Cerebellar cortex (tissue), 1 donor: ENCODE data around the gene ATP12A.
"Not testable (repeated sequence)": the region's sequence is repeated elsewhere in the genome, so short reads cannot be mapped to it uniquely, and the experiment has no call there.

Experiments
- DNase-seq: peaks from one replicate; pipeline ENCODE4 v3.0.0-alpha.2; 2015; ENCODE audit warnings: low spot score

Gene ATP12A

DNA sequence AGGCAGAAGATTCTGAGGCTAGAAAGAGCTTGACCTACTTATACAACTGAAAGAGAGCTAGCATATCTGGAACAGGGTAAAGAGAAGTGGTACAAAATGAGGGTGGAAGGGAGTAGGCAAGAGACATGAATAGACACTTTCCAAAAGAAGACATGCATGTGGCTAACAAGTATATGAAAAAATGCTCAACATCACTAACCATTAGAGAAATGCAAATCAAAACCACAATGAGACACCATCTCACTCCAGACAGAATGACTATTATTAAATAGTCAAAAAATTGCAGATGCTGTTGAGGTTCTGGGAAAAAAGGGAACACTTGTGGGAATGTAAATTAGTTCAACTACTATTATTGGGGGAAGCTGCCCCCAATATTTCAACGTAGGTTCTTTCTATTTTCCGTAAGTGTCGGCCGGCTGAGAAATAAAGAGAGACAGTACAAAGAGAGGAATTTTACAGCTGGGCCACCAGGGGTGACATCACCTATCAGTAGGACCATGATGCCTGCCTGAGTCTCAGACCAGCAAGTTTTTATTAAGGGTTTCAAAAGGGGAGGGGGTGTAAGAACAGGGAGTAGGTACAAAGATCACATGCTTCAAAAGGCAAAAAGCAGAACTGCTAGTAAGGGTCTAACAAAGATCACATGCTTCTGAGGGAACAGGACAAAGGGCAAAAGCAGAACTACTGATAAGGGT lies 50.8 kb downstream of the ATP12A start:
- not testable (repeated sequence) for DNase-seq

DNA sequence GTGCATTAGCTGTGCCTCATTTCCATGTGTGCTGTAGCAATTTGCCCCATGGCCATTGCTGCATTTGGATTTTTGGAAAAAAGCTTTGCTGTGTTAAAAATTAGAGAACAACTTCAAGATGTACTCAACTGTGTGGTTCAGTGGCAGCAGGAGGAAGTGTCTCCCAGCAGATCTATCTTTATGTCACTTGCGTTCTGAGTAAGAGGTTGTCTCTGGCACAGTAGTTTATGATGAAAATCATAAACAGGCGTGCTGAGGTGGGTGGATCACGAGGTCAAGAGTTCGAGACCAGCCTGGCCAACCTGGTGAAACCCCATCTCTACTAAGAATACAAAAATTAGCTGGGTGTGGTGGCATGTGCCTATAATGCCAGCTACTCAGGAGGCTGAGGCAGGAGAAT lies 54.7 kb downstream of the ATP12A start:
- no peak for DNase-seq

DNA sequence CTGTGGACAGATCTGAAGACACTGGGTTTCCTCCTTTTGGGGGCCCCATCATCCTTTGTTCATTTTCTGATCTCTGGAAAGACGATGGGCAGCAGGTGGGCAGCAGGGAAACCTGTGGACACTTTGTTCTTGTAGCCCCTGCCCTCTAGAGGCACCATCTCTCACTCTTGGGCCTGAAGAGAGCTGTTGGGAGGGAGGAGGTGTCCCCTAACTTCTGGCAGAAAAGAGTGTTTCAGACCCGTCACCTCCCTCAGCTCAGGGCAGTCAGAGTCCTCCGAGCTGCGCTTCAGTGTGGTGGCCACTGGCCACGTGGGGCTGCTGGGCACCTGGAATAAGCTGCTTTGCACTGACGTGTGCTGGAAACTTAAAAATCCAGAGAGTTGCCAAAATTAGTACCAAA lies 56.8 kb downstream of the ATP12A start:
- no peak for DNase-seq

DNA sequence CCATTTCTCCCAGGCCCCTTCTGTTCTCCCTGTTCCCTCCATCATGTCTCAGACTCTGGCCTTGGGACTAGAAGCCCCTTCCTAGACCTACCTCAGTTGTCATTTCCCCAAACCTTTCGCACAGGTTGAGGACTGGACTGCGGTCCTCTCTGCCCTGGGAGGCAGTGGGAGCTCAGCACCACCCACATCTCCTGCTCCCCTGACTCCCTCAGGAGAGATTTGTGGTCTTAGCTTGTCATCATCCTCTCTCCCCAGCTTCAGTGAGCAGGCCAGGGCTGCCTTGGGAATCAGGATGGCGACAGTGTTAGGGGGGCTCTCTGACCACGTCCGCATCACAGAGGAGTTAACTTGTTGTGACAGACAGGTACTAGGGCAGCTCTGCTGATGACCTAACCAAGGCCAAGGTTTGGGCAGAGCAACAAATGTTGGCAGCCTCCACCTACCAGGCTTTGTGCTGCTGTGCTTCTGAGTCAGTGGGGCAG lies 58.2 kb downstream of the ATP12A start:
- no peak for DNase-seq

DNA sequence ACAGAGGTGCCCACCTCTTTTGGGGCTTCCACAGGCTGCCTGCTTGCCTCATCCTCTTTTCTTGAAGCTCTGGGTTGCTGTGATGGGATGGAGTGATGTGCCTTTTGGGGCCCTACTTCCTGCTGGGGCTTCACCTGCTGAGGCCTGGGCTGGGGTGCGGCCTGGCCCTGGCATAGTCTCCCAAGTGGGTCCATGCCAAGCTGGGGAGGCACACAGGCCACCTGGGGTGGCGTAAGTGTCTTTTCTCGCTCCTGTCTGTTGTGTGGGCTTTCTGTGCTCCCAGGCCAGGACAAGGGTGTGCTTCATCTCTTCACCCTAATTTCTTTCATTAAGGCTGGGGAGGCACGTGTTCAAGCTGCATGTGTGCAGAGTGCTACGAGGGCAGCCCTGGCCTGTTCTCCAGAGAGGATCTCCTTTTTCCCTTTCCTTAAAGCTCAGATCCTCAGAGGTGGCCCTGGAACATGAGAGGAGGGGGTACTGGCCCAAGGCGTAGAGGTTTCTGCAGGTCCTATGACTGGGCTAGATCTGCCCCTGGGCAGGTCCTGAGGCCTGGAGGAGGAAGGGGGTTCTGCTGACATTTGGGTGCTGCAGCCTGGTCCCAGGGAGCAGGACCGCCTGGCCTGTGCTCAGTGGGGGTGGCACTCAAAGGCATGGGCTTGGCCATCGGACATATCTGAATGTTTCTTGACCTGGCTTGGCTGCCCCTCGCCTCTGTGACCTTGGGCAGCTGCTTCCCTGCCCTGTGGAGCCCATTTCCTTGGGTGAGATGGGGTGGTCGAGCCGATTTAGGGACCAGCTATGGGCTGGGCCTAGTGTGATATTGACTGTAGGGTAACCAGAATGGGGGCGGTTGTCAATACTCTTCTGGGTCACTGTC lies 60.0 kb downstream of the ATP12A start:
- no peak for DNase-seq

DNA sequence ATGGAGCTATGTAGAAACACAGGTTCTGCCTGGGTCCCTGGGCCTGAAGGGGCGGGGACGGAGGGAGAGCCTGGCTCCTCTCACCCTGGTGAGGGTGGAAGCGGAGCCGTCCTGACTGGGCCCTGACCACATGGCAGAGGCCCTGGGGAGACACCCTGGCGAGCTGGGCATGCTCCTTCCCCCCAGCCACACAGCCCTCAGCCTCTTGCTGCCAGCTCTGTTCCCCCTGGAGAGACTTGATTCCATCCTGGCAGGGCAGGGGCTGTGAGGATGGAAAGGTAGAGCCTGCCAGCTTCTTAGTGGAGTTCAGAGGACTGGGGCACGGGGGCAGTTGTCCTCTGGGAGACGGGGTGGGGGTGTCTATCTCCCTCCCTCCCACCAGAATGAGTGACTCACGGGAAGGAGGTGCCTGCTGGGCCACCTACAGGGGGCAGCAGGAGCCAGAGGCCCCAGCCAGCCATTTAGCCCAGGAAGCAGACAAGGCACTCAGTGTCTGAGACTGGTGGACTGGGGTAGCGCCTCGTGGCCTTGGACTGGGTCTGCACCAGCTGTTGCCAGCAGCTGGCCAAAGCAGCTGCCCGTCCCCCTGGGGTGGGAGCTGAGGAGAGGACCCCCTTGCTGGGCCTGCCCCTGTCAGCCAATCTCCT lies 60.9 kb downstream of the ATP12A start:
- DNase-seq, result no peak

DNA sequence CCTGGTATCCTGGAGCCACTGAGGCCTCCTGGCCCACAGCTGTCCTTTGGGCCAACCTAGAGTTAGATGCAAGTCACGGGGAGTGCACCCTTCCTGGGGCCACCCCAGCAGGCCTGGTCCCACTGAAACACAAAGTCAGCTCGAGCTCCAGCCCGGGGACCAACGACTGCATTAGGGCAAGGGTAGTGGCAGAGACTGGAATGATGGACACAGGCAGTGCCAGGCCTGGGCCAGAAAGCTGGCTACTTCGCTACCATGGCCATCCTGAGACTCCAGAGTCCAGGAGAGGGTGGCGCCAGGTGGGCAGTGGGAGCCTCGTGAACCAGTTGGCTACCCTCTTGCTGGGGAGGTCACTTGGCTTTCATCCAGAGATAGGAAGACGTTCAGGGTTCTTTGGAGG lies 61.6 kb downstream of the ATP12A start:
- DNase-seq, result no peak

DNA sequence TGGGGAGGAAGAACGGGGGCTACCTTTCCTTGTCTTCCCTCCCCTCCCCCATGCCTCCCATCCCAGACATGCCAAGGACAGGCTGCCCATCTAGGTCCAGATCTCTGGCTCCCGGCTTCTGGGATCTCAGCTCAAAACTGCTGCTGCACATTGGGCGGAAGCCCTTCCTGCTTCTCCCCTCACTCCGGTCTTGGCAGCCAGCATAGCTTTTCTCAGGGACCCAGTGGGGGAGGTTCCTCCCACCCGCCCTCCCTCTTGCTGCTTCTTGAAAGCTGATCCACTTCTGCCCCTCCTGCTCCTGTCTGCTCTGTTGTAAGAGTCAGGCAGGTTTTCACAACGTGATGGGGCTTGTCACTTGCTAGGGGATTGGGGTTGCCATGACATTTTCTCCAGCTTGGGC lies 62.1 kb downstream of the ATP12A start:
- no peak for DNase-seq

DNA sequence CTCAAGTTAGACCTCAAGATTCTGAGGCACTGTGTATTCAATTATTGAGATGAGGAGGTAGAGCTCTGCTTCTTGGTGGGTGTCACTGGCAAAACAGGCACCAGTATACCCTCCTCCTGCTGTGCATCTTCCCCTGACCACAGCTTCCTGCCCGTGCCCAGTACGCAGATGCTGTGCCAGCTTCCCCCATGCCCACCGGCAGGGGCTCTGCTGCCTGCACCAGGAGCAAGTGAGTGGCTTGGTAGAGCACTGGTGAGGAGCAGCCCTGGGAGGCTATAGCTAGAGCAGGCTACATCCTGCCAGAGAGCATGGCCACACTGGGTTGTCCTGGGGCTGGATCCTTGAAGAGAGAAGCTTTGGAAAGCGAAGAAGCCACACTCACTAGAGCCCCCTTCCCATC lies 62.8 kb downstream of the ATP12A start:
- DNase-seq, result no peak

DNA sequence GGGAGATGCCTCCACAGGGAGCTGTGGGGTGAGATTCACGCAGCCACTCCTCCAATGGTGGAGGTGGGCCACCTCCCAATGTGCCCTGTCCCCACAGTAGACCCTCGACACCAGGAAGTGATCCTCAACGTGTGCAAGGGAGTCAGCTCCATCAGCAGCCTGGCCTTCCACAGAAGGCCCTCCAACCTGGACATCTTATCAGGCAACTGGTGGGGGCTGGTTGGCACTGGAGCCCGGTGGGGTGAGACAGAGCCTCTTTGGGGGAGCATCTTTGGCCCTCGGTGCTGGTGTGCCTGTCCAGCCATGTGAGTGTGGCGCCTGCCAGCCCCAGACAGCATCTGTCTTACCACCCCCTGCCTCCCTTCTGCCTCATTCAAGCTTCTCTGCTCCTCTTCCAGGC lies 64.0 kb downstream of the ATP12A start:
- no peak for DNase-seq

DNA sequence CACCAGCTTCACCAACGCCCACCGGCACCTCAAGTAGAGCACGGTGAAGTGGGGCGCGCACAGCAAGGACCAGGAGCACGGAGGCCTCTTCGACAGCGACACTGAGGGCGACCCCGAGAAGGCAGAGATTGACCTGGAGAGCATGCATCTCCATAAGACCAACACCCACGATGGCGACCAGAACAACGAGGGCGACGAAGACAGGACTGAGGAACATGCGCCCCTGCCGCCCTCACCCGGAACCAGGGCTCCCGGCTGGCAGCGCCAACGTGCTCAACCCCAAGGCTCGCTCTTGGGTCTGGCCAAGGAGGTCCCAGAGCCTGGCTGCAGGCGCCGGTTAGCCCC lies 65.3 kb downstream of the ATP12A start:
- no peak for DNase-seq

DNA sequence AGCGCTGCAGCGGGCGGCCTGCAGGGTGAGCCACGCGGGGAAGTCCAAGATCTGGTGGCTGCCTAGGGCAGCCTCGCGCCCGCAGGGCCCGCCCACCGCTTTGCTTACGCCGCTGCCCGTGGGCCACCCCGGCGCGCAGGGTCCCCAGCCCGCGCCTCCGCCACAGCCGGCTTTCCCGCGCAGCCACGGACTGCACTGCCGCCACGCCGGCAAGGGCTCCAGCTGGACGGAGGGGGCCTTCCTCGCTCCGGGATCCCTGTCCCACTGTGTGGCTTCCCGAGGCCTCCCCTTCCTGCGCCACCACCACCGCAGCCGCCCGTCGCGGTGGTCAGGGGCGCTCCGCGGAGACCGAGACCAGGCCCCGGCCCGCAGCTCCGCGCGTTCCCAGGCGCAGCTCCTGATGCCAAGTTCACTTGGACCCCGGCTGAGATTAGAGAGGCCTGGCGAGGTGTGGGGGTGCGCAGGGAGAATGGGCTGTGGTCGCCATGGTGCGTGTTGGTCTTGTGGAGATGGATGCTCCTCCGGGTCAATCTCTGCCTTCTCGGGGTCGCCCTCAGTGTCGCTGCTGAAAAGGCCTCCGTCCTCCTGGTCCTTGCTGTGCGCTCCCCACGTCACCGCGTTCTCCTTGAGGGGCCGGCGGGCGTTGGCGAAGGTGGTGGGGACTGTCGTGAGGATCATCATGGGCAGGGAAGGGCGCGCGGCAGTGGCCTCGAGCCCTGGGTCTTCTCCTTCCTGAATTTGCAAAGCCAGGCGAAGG lies 65.8 kb downstream of the ATP12A start:
- DNase-seq, result no peak

DNA sequence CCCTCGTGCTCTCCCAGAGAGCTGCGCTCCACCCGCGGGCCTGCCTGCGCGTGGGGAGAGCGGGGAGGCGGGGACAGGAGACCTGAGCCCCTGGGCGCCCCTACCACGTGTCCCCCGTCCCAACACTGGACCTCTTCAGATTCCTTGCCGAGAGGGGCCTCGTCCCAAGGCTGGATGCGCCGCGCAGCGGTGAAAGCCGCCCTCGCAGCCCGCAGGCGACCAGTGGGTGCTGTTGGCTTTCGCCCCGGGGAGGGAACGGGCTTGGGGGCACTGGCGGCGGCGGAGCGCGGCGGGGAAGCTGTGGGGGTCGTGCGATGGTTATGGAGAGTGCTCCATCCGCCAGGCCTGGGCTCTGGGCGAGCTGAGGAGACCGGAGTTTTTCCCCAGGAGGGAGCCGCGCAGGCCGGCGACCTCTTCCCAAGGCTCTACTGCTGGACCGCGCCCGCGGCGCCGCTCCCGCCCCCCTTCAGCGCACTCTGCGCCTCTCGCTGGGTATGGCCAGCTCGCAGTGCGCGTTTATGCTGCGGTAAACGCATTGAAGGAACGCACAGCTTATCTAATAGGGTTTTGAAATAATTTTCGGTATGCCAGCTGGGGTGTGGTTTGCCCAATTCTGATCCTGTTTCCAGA lies 66.5 kb downstream of the ATP12A start:
- DNase-seq, result no peak

DNA sequence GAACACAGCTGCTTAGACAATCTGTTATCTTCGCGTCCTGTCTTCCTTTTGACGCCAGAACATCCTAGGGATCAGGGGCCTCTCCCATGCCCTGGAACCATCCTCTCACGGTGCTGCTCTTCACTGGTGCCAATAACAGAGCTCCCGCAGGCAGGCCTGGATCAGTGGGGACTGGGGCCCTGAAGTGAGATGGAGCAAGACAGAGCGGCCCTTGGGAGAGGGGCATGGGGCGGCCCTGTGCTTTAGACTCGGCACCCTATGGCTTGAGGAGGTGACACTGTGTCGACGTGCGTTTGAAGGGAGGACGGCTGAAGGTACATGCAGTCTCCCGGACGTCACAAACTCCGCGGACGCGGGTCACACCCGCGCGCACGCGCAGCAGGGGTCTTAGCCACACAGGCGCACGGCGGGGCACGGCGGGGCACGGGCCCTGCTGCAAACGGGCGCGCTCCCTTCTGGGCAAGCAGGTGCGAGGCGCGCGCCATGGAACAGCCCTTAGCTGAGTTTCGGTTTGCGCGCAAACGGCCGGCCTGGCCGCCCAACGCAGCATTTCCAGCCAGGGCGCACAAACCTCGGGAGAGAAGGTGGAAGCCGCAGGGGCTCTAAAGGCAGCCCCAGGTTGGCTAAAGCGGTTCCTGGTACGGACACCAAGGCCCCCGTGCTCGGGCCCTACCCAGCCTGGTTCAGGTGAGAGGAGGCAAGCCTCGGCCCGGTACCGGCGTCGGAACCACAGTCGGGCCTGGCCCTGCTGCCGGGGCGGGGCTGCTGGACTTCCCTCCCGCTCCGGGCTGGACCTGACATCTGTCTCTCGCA lies 67.2 kb downstream of the ATP12A start:
- DNase-seq, result no peak

DNA sequence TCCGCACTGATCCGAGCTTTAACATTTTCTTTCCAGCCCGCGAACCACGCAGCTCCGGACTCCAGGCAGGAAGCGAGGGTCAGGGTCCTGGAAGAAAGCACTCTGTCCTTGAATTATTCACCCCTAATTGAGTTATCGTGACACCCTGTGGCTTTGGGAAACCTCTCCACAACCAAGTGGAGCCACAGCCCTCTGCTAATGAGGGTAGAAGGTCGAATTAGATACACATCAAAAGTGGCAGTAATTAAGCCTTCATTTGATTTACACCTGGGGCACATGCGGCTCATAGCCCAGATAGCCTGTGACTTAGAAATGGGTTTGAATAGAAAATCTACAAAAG lies 67.8 kb downstream of the ATP12A start:
- no peak for DNase-seq

DNA sequence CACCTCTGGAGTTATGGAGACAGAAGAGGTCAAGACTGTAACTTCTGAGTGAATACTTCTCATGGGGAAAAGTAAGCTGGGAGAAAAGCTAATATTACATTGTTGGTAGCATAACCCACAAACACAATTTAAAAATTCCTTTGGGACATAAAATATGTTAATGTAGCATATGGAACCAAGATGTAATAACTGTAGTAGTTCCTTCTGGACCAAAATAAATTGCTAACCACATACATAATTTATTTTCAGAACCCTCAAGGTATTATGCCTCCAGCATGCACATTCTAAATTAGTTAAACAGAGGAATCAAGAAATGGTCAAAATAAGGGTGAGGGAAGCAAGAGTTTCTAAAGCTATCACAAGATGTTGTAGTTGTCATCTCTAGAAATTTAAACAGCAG lies 79.0 kb downstream of the ATP12A start:
- DNase-seq, result no peak
